ENCODE data around the gene RFFL.

- no peak for TF ChIP-seq CTCF (IDR thresholded peaks at IDR 0.05; ENCODE audit: low read length)
- no peak for TF ChIP-seq EZH2 (IDR thresholded peaks at IDR 0.05; ENCODE audit: borderline replicate concordance, low read length)
Observed at GRCh38 chr17:35001549-35001948, 62.0 kb downstream of the RFFL start.
